Skeletal muscle tissue (tissue), 4 donors: ENCODE data around the gene PLAGL2. TPM values are rescaled to one million over a fixed set of nuclear protein-coding genes. Genes with fewer than 3 reads are reported as not detected.
"Not testable (repeated sequence)": the region's sequence is repeated elsewhere in the genome, so short reads cannot be mapped to it uniquely, and the experiment has no call there.

Experiments used
- H3K27ac ChIP-seq: one replicate; pipeline ENCODE4 v1.7.0; 2013; ENCODE audit warnings: mild to moderate bottlenecking, low read depth, low read length, inconsistent platforms
- H3K27me3 ChIP-seq, 3 donors: one replicate each; pipeline ENCODE4 v1.7.0; 2013; ENCODE audit warnings: low read length in 3 of 3; ENCODE audit not compliant: control insufficient read depth in 3 of 3, insufficient read depth in 3 of 3
- H3K36me3 ChIP-seq, 3 donors: one replicate each; pipeline ENCODE4 v1.7.0; 2013; ENCODE audit warnings: low read length in 3 of 3; ENCODE audit not compliant: control insufficient read depth in 3 of 3, insufficient read depth in 3 of 3
- H3K4me1 ChIP-seq, 3 donors: one replicate each; pipeline ENCODE4 v1.7.0; 2013; ENCODE audit warnings: low read length in 3 of 3, mild to moderate bottlenecking in 3 of 3; ENCODE audit not compliant: control insufficient read depth in 3 of 3, insufficient read depth in 3 of 3
- H3K4me3 ChIP-seq, 3 donors: one replicate each; pipeline ENCODE4 v1.7.0; 2013; ENCODE audit warnings: low read length in 3 of 3
- H3K9ac ChIP-seq, 3 donors: one replicate each; pipeline ENCODE4 v1.7.0; 2013; ENCODE audit warnings: low read length in 3 of 3, mild to moderate bottlenecking in 3 of 3, moderate library complexity in 2 of 3, low read depth in 1 of 3
- H3K9me3 ChIP-seq, 3 donors: one replicate each; pipeline ENCODE4 v1.7.0; 2013; ENCODE audit warnings: low read length in 3 of 3; ENCODE audit not compliant: control insufficient read depth in 3 of 3
- total RNA-seq: library from RNA; depleted of rRNA; stranded (reverse); fragments of >200 nt; gene quantifications from one replicate; pipeline ENCODE4 v1.2.3, GENCODE V29; 2014
- donor health status: Osteomylitis.

The PLAGL2 gene
- total RNA-seq, 1 donor from 2014 or later: 2.1 TPM

- H3K27me3 ChIP-seq: no peaks in the 10 kb centered on the region
- H3K4me3 ChIP-seq: no peak overlapping the region
- no peak overlapping the region for H3K27ac ChIP-seq
- H3K36me3 ChIP-seq: peaks cover 28 to 44% (median 39%) of the 10 kb centered on the region in 3 donors
- peaks cover 29 to 59% (median 35%) of the 10 kb centered on the region in 3 donors for H3K4me1 ChIP-seq
- H3K9ac ChIP-seq: no peak overlapping the region
- no peaks in the 10 kb centered on the region for H3K9me3 ChIP-seq
These were observed 13.5 kb downstream of the PLAGL2 start for GRCh38 chr20:32193996-32194395.

- peaks cover 25 to 41% (median 32%) of the 10 kb centered on the region in 3 donors for H3K36me3 ChIP-seq
- not testable (repeated sequence) for H3K9me3 ChIP-seq, H3K27ac ChIP-seq, H3K27me3 ChIP-seq, H3K4me3 ChIP-seq, H3K9ac ChIP-seq
- H3K4me1 ChIP-seq: peaks cover 31 to 60% (median 38%) of the 10 kb centered on the region in 3 donors
These were observed 14.2 kb downstream of the PLAGL2 start for GRCh38 chr20:32193336-32193735.

- peaks cover 24 to 35% (median 27%) of the 10 kb centered on the region in 3 donors for H3K36me3 ChIP-seq
- no peak overlapping the region for H3K4me3 ChIP-seq
- H3K4me1 ChIP-seq: peaks cover 33 to 62% (median 38%) of the 10 kb centered on the region in 3 donors
- no peaks in the 10 kb centered on the region for H3K9me3 ChIP-seq
- no peaks in the 10 kb centered on the region for H3K27me3 ChIP-seq
- H3K27ac ChIP-seq: no peak overlapping the region
- no peak overlapping the region for H3K9ac ChIP-seq
These were observed 14.8 kb downstream of the PLAGL2 start for GRCh38 chr20:32192698-32193097.

- Histone ChIP-seq H3K4me3 (no peak overlapping the region), H3K27me3 (no peaks in the 10 kb centered on the region), H3K4me1 (peaks cover 33 to 58% (median 38%) of the 10 kb centered on the region in 3 donors), H3K27ac (no peak overlapping the region), H3K9me3 (no peaks in the 10 kb centered on the region), H3K36me3 (peaks cover 15 to 27% (median 19%) of the 10 kb centered on the region in 3 donors), H3K9ac (no peak overlapping the region)
These were observed 15.7 kb downstream of the PLAGL2 start for GRCh38 chr20:32191873-32192272.

- Histone ChIP-seq H3K9me3 (no peaks in the 10 kb centered on the region), H3K36me3 (peaks cover 13 to 23% (median 18%) of the 10 kb centered on the region in 3 donors), H3K27ac (no peak overlapping the region), H3K4me3 (no peak overlapping the region), H3K4me1 (peaks cover 33 to 57% (median 38%) of the 10 kb centered on the region in 3 donors), H3K9ac (no peak overlapping the region), H3K27me3 (no peaks in the 10 kb centered on the region)
These were observed 16.1 kb downstream of the PLAGL2 start for GRCh38 chr20:32191422-32191821.

GRCh38 chr20:32190616-32191415, 16.7 kb downstream of the PLAGL2 start:
- Histone ChIP-seq H3K9me3 (no peaks in the 10 kb centered on the region), H3K9ac (peak overlapping the region; percentile 75 to 85 (median 82)), H3K27ac (peak overlapping the region; percentile 44), H3K4me3 (peak overlapping the region; percentile 48 to 77 (median 75)), H3K36me3 (peaks cover 11 to 17% (median 12%) of the 10 kb centered on the region in 3 donors), H3K27me3 (no peaks in the 10 kb centered on the region), H3K4me1 (peaks cover 32 to 55% (median 35%) of the 10 kb centered on the region in 3 donors)

- peak overlapping the region; percentile 75 to 85 (median 82) for H3K9ac ChIP-seq
- H3K27me3 ChIP-seq: no peaks in the 10 kb centered on the region
- H3K27ac ChIP-seq: peak overlapping the region; percentile 44
- H3K4me3 ChIP-seq: peak overlapping the region; percentile 75 to 77 (median 75)
- H3K4me1 ChIP-seq: peaks cover 29 to 46% (median 31%) of the 10 kb centered on the region in 3 donors
- H3K36me3 ChIP-seq: peaks cover 4 to 8% (median 5%) of the 10 kb centered on the region in 3 donors
- H3K9me3 ChIP-seq: no peaks in the 10 kb centered on the region
These were observed 17.6 kb downstream of the PLAGL2 start for GRCh38 chr20:32189691-32190615.

GRCh38 chr20:32189123-32189410, 18.5 kb downstream of the PLAGL2 start:
- Histone ChIP-seq H3K27me3 (no peaks in the 10 kb centered on the region), H3K27ac (no peak overlapping the region), H3K4me3 (peak overlapping the region in 2 of 3 donors; percentile 75 to 77), H3K36me3 (peaks cover 0 to 8% (median 2%) of the 10 kb centered on the region in 3 donors), H3K9me3 (no peaks in the 10 kb centered on the region), H3K9ac (peak overlapping the region in 2 of 3 donors; percentile 38 to 85), H3K4me1 (peaks cover 25 to 39% (median 29%) of the 10 kb centered on the region in 3 donors)

GRCh38 chr20:32188376-32189122, 19.0 kb downstream of the PLAGL2 start:
- Histone ChIP-seq H3K36me3 (peaks cover 0 to 8% (median 2%) of the 10 kb centered on the region in 3 donors), H3K9ac (peak overlapping the region in 1 of 3 donors; percentile 38), H3K4me1 (peaks cover 22 to 39% (median 25%) of the 10 kb centered on the region in 3 donors), H3K9me3 (no peaks in the 10 kb centered on the region), H3K4me3 (peak overlapping the region in 2 of 3 donors; percentile 13 to 75), H3K27ac (no peak overlapping the region), H3K27me3 (no peaks in the 10 kb centered on the region)
